ENCODE data around the gene SHISAL1. TPM values are rescaled to one million over a fixed set of nuclear protein-coding genes. Genes with fewer than 3 reads are reported as not detected.

The SHISAL1 gene
- total RNA-seq, 2 experiments from 2014 or later: not detected

GRCh38 chr22:44247923-44248892 lies 64.5 kb downstream of the SHISAL1 start:
- TF ChIP-seq CTCF (IDR thresholded peaks at IDR 0.05): no peak
- H3K9me3 Mint-ChIP-seq: peaks cover 9% of the 10 kb centered on the region
- intact Hi-C loops (cut with DNase I, micrococcal nuclease): no loop called here
- ChIA-PET CTCF (no interaction called here), POLR2A (no interaction called here)
- DNase-seq: no peak
- peaks cover 29% of the 10 kb centered on the region for H3K27me3 Mint-ChIP-seq
- no peaks in the 10 kb centered on the region for H3K36me3 Mint-ChIP-seq (ENCODE audit: low read depth)
- Histone ChIP-seq H3K36me3 (ENCODE audit: insufficient read depth, low read length) (no peaks in the 10 kb centered on the region), H3K27me3 (ENCODE audit: control insufficient read depth in 1 of 2, insufficient read depth in 2 of 2, low read length in 2 of 2) (peaks cover 0 to 11% of the 10 kb centered on the region in 2 experiments), H3K4me1 (ENCODE audit: insufficient read depth, low read length) (no peaks in the 10 kb centered on the region), H3K27ac (ENCODE audit: low read depth in 1 of 2, low read length in 2 of 2) (no peak overlapping the region), H3K9me3 (ENCODE audit: control insufficient read depth in 1 of 2, insufficient read depth in 1 of 2, low read length in 2 of 2) (peaks cover 6 to 15% of the 10 kb centered on the region in 2 experiments), H3K4me3 (ENCODE audit: low read length) (no peak overlapping the region)
- H3K27ac Mint-ChIP-seq: no peak overlapping the region
- ATAC-seq (ENCODE audit: poor library complexity): no peak
- no peaks in the 10 kb centered on the region for H3K4me1 Mint-ChIP-seq (ENCODE audit: low read depth)
- H3K4me3 Mint-ChIP-seq: no peak overlapping the region

GRCh38 chr22:44247346-44247745 lies 65.4 kb downstream of the SHISAL1 start:
- H3K36me3 ChIP-seq (ENCODE audit: insufficient read depth, low read length): no peaks in the 10 kb centered on the region
- peaks cover 0 to 11% of the 10 kb centered on the region in 2 experiments for H3K27me3 ChIP-seq (ENCODE audit: control insufficient read depth in 1 of 2, insufficient read depth in 2 of 2, low read length in 2 of 2)
- no peak for ATAC-seq (ENCODE audit: poor library complexity)
- ChIA-PET CTCF (no interaction called here), POLR2A (no interaction called here)
- intact Hi-C loops (cut with DNase I, micrococcal nuclease): no loop called here
- H3K9me3 ChIP-seq (ENCODE audit: control insufficient read depth in 1 of 2, insufficient read depth in 1 of 2, low read length in 2 of 2): peaks cover 6 to 15% of the 10 kb centered on the region in 2 experiments
- no peak overlapping the region for H3K27ac ChIP-seq (ENCODE audit: low read depth in 1 of 2, low read length in 2 of 2)
- Mint-ChIP-seq H3K4me3 (no peak overlapping the region), H3K9me3 (peaks cover 9% of the 10 kb centered on the region), H3K4me1 (ENCODE audit: low read depth) (no peaks in the 10 kb centered on the region), H3K36me3 (ENCODE audit: low read depth) (no peaks in the 10 kb centered on the region), H3K27ac (no peak overlapping the region), H3K27me3 (peaks cover 31% of the 10 kb centered on the region)
- DNase-seq: no peak
- no peak overlapping the region for H3K4me3 ChIP-seq (ENCODE audit: low read length)
- no peak for TF ChIP-seq CTCF (IDR thresholded peaks at IDR 0.05)
- no peaks in the 10 kb centered on the region for H3K4me1 ChIP-seq (ENCODE audit: insufficient read depth, low read length)

- intact Hi-C loops (cut with DNase I, micrococcal nuclease): no loop called here
- Mint-ChIP-seq H3K27ac (no peak overlapping the region), H3K4me3 (no peak overlapping the region), H3K36me3 (ENCODE audit: low read depth) (no peaks in the 10 kb centered on the region), H3K9me3 (peaks cover 9% of the 10 kb centered on the region), H3K27me3 (peaks cover 36% of the 10 kb centered on the region), H3K4me1 (ENCODE audit: low read depth) (no peaks in the 10 kb centered on the region)
- H3K4me3 ChIP-seq (ENCODE audit: low read length): no peak overlapping the region
- no peaks in the 10 kb centered on the region for H3K36me3 ChIP-seq (ENCODE audit: insufficient read depth, low read length)
- CTCF ChIA-PET: no interaction called here
- no peaks in the 10 kb centered on the region for H3K4me1 ChIP-seq (ENCODE audit: insufficient read depth, low read length)
- peaks cover 0 to 11% of the 10 kb centered on the region in 2 experiments for H3K27me3 ChIP-seq (ENCODE audit: control insufficient read depth in 1 of 2, insufficient read depth in 2 of 2, low read length in 2 of 2)
- TF ChIP-seq CTCF (IDR thresholded peaks at IDR 0.05): no peak
- POLR2A ChIA-PET: no interaction called here
- H3K27ac ChIP-seq (ENCODE audit: low read depth in 1 of 2, low read length in 2 of 2): no peak overlapping the region
- DNase-seq: no peak
- peaks cover 6 to 15% of the 10 kb centered on the region in 2 experiments for H3K9me3 ChIP-seq (ENCODE audit: control insufficient read depth in 1 of 2, insufficient read depth in 1 of 2, low read length in 2 of 2)
- no peak for ATAC-seq (ENCODE audit: poor library complexity)
These were observed 66.0 kb downstream of the SHISAL1 start for GRCh38 chr22:44246615-44247326.
